IPS DF 6.9 (cell line): ENCODE results near the gene ZNF608.

Experiments
- DNase-seq: peaks from one replicate; pipeline ENCODE4 v3.0.0-alpha.2; 2013; ENCODE audit warnings: low read depth, low spot score
- H3K27ac ChIP-seq: one replicate; pipeline ENCODE4 v1.5.1; 2013; ENCODE audit warnings: low read length, control low read depth
- H3K27me3 ChIP-seq: 2 replicates; pipeline ENCODE4 v1.6.1; 2013; ENCODE audit warnings: mild to moderate bottlenecking, low read length; ENCODE audit not compliant: control insufficient read depth, insufficient read depth
- H3K36me3 ChIP-seq: 2 replicates; pipeline ENCODE4 v1.6.1; 2013; ENCODE audit warnings: low read length; ENCODE audit not compliant: control insufficient read depth, insufficient read depth
- H3K4me1 ChIP-seq: 2 replicates; pipeline ENCODE4 v1.6.1; 2013; ENCODE audit warnings: low read length; ENCODE audit not compliant: control insufficient read depth, insufficient read depth
- H3K4me3 ChIP-seq: 2 replicates; pipeline ENCODE4 v1.5.1; 2013; ENCODE audit warnings: mild to moderate bottlenecking, low read length
- H3K9me3 ChIP-seq: 2 replicates; pipeline ENCODE4 v1.6.1; 2013; ENCODE audit warnings: low read length, inconsistent platforms; ENCODE audit not compliant: control insufficient read depth, insufficient read depth
- WGBS: extraction: QIAGEN DNeasy Blood & Tissue Kit; methylation state at CpG from one replicate; pipeline ENCODE4 v1.1.7; 2013; ENCODE audit warnings: mixed read lengths, missing lambda C conversion rate; ENCODE audit not compliant: insufficient read length, insufficient coverage; 5-methylcytosine and 5-hydroxymethylcytosine counted together

The ZNF608 gene

DNA sequence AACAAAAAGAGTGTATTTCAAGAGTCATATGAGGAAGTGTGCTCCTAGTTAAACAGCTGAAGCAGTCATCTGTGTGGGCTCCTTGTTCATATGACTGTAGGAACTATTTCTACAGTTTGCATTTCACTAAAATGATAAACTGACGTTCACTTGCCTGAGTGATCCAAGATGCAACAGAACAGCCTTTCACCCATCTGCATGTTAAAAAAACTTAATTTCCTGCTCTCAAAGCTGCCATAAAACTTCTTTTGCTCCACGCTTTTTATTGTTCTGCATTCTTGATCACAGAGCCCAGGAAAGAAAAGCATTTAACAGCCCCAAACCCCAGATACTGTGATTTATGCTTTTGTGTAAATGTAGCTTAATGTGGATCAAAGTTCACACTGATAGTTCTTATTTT, 43.9 kb downstream of the ZNF608 start:
- WGBS: no CpG with 5 or more reads among the region's 2 CpGs
- Histone ChIP-seq H3K27ac (no peak overlapping the region), H3K4me3 (no peak overlapping the region), H3K4me1 (peaks cover 12% of the 10 kb centered on the region), H3K9me3 (no peaks in the 10 kb centered on the region), H3K27me3 (no peaks in the 10 kb centered on the region), H3K36me3 (no peaks in the 10 kb centered on the region)
- DNase-seq: no peak

- no peaks in the 10 kb centered on the region for H3K27me3 ChIP-seq
- no peak overlapping the region for H3K27ac ChIP-seq
- DNase-seq: no peak
- no peaks in the 10 kb centered on the region for H3K9me3 ChIP-seq
- H3K4me1 ChIP-seq: peaks cover 9% of the 10 kb centered on the region
- WGBS: no CpG with 5 or more reads among the region's 6 CpGs
- no peaks in the 10 kb centered on the region for H3K36me3 ChIP-seq
- H3K4me3 ChIP-seq: no peak overlapping the region
Measured at GRCh38 chr5:124701873-124702425, 44.5 kb downstream of the ZNF608 start.

DNA sequence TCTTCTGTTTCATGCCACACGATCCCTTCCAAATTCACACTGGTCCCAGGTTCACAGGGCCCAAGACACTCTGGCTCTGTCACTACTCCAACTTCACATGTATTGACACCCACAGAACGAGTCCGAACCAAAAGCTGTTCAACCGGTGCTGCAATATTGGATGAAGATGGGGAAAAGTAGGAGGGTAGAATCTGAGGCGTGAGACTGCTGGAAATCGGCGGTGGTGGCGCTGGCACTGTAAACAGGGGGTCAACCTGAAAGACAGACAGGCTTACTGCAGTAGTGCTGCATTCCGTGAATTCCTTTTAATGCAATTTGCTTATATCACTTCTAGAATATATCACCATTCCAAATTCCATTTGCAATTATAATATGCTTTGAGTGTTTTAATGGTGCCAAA, 45.4 kb downstream of the ZNF608 start:
- Histone ChIP-seq H3K9me3 (no peaks in the 10 kb centered on the region), H3K27me3 (no peaks in the 10 kb centered on the region), H3K4me1 (peaks cover 8% of the 10 kb centered on the region), H3K27ac (no peak overlapping the region), H3K4me3 (no peak overlapping the region), H3K36me3 (no peaks in the 10 kb centered on the region)
- no peak for DNase-seq
- WGBS: no CpG with 5 or more reads among the region's 9 CpGs

DNA sequence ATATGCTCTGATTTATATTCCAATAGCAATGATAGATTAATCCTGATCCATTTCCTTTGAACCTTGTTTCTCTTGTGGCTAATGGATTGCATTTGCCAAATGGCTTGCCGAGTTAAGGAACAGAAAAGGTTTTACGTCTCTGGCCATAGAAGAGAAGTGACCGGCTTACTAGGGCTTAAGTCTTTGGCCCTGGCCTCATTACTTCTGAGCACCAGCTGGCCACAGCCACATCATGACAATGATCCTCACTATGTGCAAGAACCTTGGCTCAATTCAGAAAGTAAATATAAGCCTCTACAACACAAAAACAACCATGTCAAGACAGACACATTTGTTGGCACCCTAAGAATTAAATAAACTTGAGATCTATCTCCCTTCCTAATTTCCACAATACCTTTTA, 46.1 kb downstream of the ZNF608 start:
- DNase-seq: no peak
- no peak overlapping the region for H3K4me3 ChIP-seq
- H3K36me3 ChIP-seq: no peaks in the 10 kb centered on the region
- H3K4me1 ChIP-seq: peaks cover 8% of the 10 kb centered on the region
- no peaks in the 10 kb centered on the region for H3K27me3 ChIP-seq
- H3K27ac ChIP-seq: no peak overlapping the region
- no peaks in the 10 kb centered on the region for H3K9me3 ChIP-seq
- WGBS: no CpG with 5 or more reads among the region's 3 CpGs

- no CpG with 5 or more reads among the region's 1 CpG for WGBS
Measured at GRCh38 chr5:124698770-124699169, 47.7 kb downstream of the ZNF608 start.

GRCh38 chr5:124697933-124698591, 48.4 kb downstream of the ZNF608 start:
- H3K4me3 ChIP-seq: no peak overlapping the region
- H3K27ac ChIP-seq: no peak overlapping the region
- no peaks in the 10 kb centered on the region for H3K36me3 ChIP-seq
- DNase-seq: no peak
- no CpG with 5 or more reads among the region's 4 CpGs for WGBS
- no peaks in the 10 kb centered on the region for H3K27me3 ChIP-seq
- H3K4me1 ChIP-seq: peaks cover 5% of the 10 kb centered on the region; the same call in 1 of the 2 replicates
- no peaks in the 10 kb centered on the region for H3K9me3 ChIP-seq

More at GRCh38 chr5:124698770-124699169, 47.7 kb downstream of the ZNF608 start:
- no peaks in the 10 kb centered on the region for H3K36me3 ChIP-seq
- H3K4me3 ChIP-seq: no peak overlapping the region
- H3K4me1 ChIP-seq: peaks cover 5% of the 10 kb centered on the region; the same call in 1 of the 2 replicates
- H3K9me3 ChIP-seq: no peaks in the 10 kb centered on the region
- no peak overlapping the region for H3K27ac ChIP-seq
- H3K27me3 ChIP-seq: no peaks in the 10 kb centered on the region
- DNase-seq: no peak

DNA sequence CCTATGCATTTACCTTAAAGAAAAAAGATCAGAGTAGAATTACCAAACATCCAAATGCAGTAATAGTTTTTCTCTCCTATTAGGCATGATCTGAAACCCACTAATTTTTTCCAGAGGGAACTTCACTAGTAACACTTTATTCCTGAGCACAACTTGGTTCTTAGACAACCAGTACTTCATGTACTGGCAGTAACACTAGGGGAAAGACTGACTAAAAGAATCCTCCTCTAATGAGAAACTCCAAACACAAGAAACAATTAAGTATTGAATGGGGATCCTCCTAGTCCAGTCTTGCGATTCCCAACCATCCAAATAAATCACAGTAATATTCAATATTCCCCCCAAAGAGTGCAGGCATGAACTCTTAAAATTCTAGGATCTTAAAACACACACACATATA, 48.9 kb downstream of the ZNF608 start:
- Histone ChIP-seq H3K27me3 (no peaks in the 10 kb centered on the region), H3K36me3 (no peaks in the 10 kb centered on the region), H3K9me3 (no peaks in the 10 kb centered on the region), H3K27ac (no peak overlapping the region), H3K4me3 (no peak overlapping the region), H3K4me1 (peaks cover 5% of the 10 kb centered on the region; the same call in 1 of the 2 replicates)
- no CpG with 5 or more reads among the region's 1 CpG for WGBS
- no peak for DNase-seq

DNA sequence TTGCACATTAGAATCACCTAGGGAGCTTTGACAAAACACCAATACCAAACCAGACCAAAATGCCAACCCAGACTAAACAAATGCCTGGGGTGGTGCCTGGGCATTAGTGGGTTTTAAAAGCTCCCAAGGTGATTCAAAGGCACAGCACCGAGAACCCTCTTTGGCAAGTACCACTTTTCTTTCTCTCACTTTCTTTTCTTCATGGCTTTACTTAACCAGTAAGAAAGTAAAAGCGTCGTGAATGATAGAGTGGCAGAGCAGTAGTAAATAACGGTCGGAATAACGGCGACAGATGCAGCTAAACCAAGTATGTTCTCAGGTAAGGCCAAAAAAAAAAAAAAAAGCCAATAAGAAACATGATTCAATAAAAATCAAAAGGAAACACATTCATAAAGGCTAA, 49.5 kb downstream of the ZNF608 start:
- no CpG with 5 or more reads among the region's 7 CpGs for WGBS
- H3K4me1 ChIP-seq: peaks cover 3% of the 10 kb centered on the region; the same call in 1 of the 2 replicates
- no peaks in the 10 kb centered on the region for H3K27me3 ChIP-seq
- H3K36me3 ChIP-seq: no peaks in the 10 kb centered on the region
- H3K9me3 ChIP-seq: no peaks in the 10 kb centered on the region
- no peak overlapping the region for H3K27ac ChIP-seq
- no peak for DNase-seq
- no peak overlapping the region for H3K4me3 ChIP-seq
